Body of pancreas (tissue), 4 donors: Measurements from ENCODE around the gene OLIG2.

Experiments
- POLR2A ChIP-seq, 3 donors: fragments of 450-650 bp; IDR thresholded peaks; one replicate each; pipeline ENCODE4 v1.6.1; 2016; ENCODE audit warnings: antibody characterized with exemption in 3 of 3, mild to moderate bottlenecking in 2 of 3
- TF ChIP-seq, protein P1 (sequence below), 7 experiments: fragments of 450-650 bp in 4 of 7; fragments of 200-600 bp in 3 of 7; sonication (generic) in 3 of 7; IDR thresholded peaks; one replicate each; pipeline ENCODE4 v1.5.1; 2016 to 2019; ENCODE audit warnings: antibody characterized with exemption in 7 of 7

DNA sequence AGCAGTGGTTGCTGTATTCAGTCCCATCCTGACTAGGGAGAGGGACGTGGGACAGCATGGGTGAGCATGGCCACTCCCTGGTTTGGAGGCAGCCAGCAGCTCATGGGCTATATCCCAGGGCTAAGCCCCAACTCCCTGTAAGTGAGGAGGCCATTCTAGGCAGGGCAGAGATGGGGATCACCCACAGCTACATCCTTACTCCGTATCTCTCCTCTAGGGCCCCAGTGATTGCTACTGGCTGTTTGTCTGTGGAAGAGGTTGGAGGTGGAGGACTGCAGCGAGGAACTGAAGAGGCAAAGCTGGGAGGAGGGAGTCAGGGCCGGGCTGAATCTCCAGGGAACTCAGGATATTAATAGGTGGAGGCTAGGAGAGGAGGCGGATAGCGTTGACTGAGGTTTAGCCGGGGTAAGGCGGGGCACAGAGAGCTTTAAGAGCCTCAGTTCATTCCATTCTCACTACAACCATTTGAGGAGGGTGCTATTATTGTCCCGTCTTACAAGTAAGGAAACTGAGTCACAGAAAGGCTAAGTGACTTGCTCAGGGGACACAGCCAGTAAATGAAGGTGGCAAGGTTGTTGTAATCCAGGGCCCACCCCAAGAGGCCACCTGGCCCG lies 6.8 kb downstream of the OLIG2 start:
- TF ChIP-seq, protein P1, sequence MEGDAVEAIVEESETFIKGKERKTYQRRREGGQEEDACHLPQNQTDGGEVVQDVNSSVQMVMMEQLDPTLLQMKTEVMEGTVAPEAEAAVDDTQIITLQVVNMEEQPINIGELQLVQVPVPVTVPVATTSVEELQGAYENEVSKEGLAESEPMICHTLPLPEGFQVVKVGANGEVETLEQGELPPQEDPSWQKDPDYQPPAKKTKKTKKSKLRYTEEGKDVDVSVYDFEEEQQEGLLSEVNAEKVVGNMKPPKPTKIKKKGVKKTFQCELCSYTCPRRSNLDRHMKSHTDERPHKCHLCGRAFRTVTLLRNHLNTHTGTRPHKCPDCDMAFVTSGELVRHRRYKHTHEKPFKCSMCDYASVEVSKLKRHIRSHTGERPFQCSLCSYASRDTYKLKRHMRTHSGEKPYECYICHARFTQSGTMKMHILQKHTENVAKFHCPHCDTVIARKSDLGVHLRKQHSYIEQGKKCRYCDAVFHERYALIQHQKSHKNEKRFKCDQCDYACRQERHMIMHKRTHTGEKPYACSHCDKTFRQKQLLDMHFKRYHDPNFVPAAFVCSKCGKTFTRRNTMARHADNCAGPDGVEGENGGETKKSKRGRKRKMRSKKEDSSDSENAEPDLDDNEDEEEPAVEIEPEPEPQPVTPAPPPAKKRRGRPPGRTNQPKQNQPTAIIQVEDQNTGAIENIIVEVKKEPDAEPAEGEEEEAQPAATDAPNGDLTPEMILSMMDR (IDR thresholded peaks at IDR 0.05) = no peak
- no peak for TF ChIP-seq POLR2A (IDR thresholded peaks at IDR 0.05)
